ENCODE results near the gene SERPINH1. TPM values are rescaled to one million over a fixed set of nuclear protein-coding genes. Genes with fewer than 3 reads are reported as not detected.
A peak's percentile ranks its signal among the peaks of the same experiment; 100 is the strongest.

The SERPINH1 gene
- total and polyA plus RNA-seq, 12 donors = 93.6 to 529 (median 167) TPM

DNA sequence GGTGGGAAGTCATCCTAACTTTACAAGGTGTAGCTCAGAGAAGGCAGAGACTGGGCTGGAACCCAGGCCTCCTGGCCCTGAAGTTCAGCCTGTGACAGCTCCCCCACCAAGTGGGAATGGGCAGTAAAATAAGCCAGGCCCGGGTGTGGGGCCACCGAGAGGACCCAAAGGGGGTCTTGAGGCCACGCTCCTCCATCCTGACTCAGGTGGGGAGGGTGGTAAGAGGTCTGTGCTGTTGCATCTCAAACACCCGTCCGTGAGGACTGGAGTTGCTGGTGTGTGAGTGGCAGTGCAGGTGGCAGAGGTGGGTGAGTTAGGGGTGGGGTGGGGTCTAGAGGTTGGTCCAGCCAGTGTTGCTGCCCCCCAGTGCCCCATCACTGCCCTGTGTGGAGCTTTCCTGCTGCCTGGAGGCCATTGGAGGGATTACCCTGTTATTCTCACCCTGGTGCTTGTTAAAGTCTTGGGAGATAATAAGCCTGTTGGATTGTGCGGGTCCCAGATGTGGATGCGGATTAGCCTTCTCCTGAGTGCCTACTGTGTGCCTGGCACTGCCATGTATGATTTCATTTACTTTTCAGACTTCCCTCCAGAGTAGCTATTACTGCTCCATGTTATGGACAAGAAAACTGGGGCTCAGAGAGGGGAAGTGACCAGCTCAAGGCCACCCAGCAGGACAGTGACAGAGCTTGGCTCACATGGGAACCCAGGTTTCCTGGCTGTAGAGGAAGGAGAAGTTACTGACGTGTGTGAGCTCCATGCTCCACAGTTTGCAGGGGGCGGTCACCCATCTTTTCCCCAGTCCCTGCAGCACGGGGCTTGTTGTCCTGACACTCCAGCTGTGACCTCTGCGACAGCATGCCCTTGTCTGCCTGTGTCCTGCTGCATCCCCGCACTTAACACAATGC, 12.9 kb downstream of the SERPINH1 start:
- Histone ChIP-seq H3K4me3 (no peak overlapping the region), H3K36me3 (replicated peaks in 1 of 2) (peaks cover 0 to 43% of the 10 kb centered on the region in 2 donors), H3K4me1 (replicated peaks in 1 of 2) (peaks cover 0 to 16% of the 10 kb centered on the region in 2 donors), H3K9me3 (replicated peaks in 1 of 3) (no peaks in the 10 kb centered on the region), H3K27ac (no peak overlapping the region), H3K27me3 (no peaks in the 10 kb centered on the region)
- 61 to 72% (median 68%) methylated on average over 8 to 12 of the region's 12 CpGs for WGBS, 4 donors
- no peak for TF ChIP-seq POLR2A (IDR thresholded peaks at IDR 0.05)
- TF ChIP-seq, protein P1, sequence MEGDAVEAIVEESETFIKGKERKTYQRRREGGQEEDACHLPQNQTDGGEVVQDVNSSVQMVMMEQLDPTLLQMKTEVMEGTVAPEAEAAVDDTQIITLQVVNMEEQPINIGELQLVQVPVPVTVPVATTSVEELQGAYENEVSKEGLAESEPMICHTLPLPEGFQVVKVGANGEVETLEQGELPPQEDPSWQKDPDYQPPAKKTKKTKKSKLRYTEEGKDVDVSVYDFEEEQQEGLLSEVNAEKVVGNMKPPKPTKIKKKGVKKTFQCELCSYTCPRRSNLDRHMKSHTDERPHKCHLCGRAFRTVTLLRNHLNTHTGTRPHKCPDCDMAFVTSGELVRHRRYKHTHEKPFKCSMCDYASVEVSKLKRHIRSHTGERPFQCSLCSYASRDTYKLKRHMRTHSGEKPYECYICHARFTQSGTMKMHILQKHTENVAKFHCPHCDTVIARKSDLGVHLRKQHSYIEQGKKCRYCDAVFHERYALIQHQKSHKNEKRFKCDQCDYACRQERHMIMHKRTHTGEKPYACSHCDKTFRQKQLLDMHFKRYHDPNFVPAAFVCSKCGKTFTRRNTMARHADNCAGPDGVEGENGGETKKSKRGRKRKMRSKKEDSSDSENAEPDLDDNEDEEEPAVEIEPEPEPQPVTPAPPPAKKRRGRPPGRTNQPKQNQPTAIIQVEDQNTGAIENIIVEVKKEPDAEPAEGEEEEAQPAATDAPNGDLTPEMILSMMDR (IDR thresholded peaks at IDR 0.05) = peak in 4 of 6 experiments; percentile 10 to 43 (median 23)
- DNase-seq = peak in 1 of 7 donors; percentile 16
- intact Hi-C loops (cut with DNase I) = no loop called here

DNA sequence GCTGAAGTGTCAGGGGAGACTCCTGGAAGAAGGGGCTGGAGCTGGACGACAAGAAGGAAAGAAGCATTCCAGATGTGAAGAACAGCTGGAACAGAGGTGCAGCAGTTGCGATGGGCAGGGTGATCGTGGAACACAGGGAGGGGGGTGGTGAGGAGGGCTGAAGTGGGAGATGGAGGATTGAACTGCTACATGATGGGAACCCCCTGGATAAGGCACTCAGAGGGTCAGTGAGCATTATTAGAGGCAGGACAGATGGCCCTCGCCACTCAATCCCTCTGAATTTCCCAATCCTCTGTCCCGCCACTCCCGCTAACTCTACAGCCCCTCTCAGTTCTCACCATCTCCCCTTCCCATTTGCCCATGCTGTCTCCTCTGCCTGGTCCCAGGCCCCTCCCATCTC, 14.0 kb downstream of the SERPINH1 start:
- 80 to 87% (median 84%) methylated on average over 6 of the region's 6 CpGs for WGBS, 4 donors
- Histone ChIP-seq H3K4me3 (no peak overlapping the region), H3K4me1 (replicated peaks in 1 of 2) (peaks cover 0 to 16% of the 10 kb centered on the region in 2 donors), H3K27me3 (no peaks in the 10 kb centered on the region), H3K36me3 (replicated peaks in 1 of 2) (peaks cover 0 to 32% of the 10 kb centered on the region in 2 donors), H3K27ac (peak overlapping the region in 1 of 5 donors; percentile 12), H3K9me3 (replicated peaks in 1 of 3) (no peaks in the 10 kb centered on the region)
- intact Hi-C loops (cut with DNase I) = no loop called here
- TF ChIP-seq, protein P1 (IDR thresholded peaks at IDR 0.05) = no peak
- peak in 1 of 7 donors; percentile 12 for DNase-seq

DNA sequence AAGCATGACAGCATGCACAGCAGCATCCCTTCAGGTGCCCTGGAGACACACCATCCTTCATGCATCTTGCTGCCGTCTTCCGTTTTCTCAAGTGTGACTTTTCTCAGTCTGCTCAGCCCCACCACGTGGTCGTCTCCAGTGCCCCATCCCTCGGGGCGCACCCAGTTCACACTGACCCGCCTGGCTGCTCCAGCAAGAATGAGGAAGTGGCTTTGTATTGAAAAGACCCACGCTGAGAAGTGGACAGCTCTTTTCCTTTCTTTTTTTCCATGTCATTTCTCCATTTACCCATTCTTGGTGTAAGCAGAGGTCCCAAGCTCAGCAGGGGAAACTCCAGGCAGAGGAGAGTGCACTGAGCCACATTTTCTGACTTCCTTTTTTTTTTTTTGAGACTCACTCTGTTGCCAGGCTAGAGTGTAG, 14.5 kb downstream of the SERPINH1 start:
- Histone ChIP-seq H3K9me3 (replicated peaks in 1 of 3) (no peaks in the 10 kb centered on the region), H3K36me3 (replicated peaks in 1 of 2) (peaks cover 0 to 27% of the 10 kb centered on the region in 2 donors), H3K27ac (peak overlapping the region in 2 of 5 donors; percentile 19 to 38), H3K4me3 (no peak overlapping the region), H3K4me1 (replicated peaks in 1 of 2) (peaks cover 0 to 16% of the 10 kb centered on the region in 2 donors), H3K27me3 (no peaks in the 10 kb centered on the region)
- peak in 3 of 7 donors; percentile 52 to 73 (median 73) for DNase-seq
- no peak for TF ChIP-seq POLR2A (IDR thresholded peaks at IDR 0.05)
- TF ChIP-seq, protein P1 (IDR thresholded peaks at IDR 0.05) = no peak
- intact Hi-C loops (cut with DNase I) = no loop called here
- WGBS, 4 donors = 41 to 52% (median 43%) methylated on average over 8 of the region's 8 CpGs

GRCh38 chr11:75577207-75577606, 15.2 kb downstream of the SERPINH1 start:
- H3K9me3 ChIP-seq (replicated peaks in 1 of 3) = no peaks in the 10 kb centered on the region
- H3K27ac ChIP-seq = peak overlapping the region in 2 of 5 donors; percentile 24 to 38
- H3K4me3 ChIP-seq = no peak overlapping the region
- TF ChIP-seq POLR2A (IDR thresholded peaks at IDR 0.05) = no peak
- TF ChIP-seq, protein P1 (IDR thresholded peaks at IDR 0.05) = peak; percentile 25 to 57 (median 42)
- WGBS, 4 donors = 3 to 14% (median 7%) methylated on average over 7 to 10 of the region's 10 CpGs
- H3K36me3 ChIP-seq (replicated peaks in 1 of 2) = peaks cover 0 to 20% of the 10 kb centered on the region in 2 donors
- no peaks in the 10 kb centered on the region for H3K27me3 ChIP-seq
- DNase-seq = peak; percentile 56 to 88 (median 76)
- H3K4me1 ChIP-seq (replicated peaks in 1 of 2) = peaks cover 0 to 18% of the 10 kb centered on the region in 2 donors
- intact Hi-C loops (cut with DNase I) = no loop called here
